GM19043 (cell line): ENCODE data around the gene IFITM1.

Experiments used
- ATAC-seq: cut with Tn5 transposase; IDR thresholded peaks from one replicate; pipeline ENCODE4 v1.9.1; 2021; ENCODE audit warnings: low read depth; ENCODE audit not compliant: unreplicated experiment

The IFITM1 gene

GRCh38 chr11:313787-314553, at the start of gene IFITM1:
Gene IFITM1, plus strand, starts transcription at chr11:314040. Its CDS starts 131 bp downstream, at chr11:314171.
- ATAC-seq = peak; percentile 32

DNA sequence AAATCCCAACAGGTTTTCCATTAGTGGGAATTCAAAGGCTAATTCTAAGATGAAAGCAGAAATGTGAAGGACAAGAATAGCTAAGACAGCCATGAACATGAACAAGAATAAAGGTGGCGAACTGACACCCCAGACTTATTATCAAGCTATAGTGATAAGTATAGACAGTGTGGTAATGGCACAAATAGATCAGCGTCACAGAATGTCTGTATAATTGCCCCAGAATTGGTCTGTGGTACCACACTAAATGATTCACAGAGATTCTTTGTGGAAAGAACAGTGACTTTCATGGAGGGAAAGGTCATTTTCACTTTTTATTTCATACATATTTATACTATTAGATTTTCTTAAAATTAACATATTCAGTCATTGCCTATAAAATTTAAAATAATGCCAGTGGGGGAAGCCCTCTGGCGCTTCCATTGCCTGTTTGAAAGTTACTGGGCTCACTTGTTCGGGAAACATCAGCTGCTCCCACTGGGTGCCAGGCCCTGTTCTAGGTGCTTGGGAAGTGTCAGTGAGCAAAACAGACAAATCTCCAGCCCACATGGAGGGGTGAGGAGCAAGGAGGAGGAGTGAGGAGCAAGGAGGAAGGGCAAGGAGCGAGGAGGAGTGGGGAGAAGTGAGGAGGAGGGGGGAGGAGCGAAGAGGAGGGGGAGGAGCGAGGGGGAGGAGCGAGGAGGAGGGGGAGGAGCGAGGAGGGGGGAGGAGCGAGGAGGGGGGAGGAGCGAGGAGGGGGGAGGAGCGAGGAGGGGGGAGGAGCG, 47.0 kb upstream of the IFITM1 start:
- ATAC-seq = no peak

DNA sequence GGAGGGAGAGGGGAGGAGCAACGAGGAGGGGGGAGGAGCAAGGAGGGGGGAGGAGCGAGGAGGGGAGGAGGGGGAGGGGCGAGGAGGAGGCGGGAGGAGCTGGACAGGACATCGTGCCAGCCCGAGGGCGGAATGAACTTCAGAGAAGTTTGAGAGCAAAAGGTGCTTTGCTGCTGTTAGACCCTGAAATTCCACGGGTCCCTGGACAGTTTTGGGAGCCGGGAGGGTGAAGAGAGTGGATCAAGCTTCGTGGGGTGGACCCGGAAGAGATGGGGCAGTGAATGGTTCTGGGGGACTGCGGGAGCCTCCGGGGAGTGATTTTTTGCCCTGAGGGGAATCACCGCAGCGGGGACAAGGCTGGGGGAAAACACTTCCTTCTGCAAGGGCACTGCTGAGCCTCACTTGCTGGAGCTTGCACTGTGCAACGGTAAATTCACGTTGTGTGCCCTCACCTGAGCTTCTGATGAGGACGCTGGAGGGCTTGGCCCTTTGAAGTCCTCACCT, 46.3 kb upstream of the IFITM1 start:
- no peak for ATAC-seq

- ATAC-seq = peak; percentile 29
Observed at GRCh38 chr11:268716-269145, 45.1 kb upstream of the IFITM1 start.

GRCh38 chr11:269146-269890, 44.5 kb upstream of the IFITM1 start:
- peak; percentile 76 for ATAC-seq

DNA sequence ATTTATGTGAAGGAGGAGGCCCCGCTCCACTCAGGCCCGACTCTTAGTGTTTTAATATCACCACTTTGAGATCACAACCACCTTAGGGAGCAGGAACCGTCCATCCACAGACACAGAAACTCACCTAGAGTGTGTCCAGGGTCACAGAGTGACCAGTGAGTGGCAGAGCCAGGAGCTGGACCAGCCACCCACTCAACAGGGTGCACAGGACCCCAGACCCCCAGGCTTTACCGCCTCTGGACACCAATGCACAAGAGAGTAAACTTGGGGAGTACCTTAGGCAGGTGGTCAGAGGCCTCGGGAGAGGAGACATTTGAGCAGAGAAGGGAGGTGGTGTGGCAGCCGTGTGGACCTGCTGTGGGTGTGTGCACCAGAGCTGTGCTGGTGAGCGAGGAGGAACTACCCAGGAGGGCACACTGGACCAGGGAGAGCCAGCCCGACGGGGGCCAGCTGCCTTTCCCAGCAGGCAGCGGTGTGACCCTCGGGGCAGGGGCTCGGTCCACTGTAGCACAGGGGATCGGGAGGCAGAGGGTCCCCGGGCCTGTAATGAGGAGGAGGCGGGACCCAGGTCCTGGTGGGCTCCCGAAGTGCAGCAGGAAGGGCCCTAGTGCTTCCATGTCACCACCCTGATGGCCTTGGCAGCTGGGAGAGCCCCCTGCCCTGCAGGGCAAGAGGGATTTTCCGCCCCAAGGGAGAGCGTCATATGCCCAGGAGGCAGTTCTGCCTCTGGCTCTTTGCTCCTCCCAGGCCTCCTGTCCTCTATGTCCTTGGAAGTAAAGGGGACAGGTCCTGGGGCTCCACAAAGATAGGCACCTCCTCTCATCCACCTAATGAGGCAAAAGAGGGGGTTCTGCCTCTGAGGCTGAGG, 43.2 kb upstream of the IFITM1 start:
- no peak for ATAC-seq

DNA sequence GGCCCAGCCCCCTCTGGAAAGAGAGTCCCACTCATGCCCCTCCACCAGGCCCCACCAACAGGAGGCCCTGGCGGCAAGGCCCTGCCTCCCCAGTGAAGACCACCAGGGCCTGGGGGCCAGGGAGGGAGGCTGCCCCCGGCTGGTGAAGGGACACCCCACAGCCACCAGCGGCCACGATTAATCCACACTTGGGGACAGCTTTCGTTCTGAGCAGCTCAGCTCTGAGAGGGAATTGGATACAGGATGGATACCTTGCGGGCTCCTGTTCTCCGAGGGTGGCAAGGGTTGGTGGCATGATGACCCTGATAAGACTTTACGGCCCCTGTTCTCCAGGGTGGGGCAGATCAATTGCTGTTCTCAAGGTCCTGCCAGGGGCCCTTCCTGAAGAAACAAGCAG, 42.5 kb upstream of the IFITM1 start:
- no peak for ATAC-seq

DNA sequence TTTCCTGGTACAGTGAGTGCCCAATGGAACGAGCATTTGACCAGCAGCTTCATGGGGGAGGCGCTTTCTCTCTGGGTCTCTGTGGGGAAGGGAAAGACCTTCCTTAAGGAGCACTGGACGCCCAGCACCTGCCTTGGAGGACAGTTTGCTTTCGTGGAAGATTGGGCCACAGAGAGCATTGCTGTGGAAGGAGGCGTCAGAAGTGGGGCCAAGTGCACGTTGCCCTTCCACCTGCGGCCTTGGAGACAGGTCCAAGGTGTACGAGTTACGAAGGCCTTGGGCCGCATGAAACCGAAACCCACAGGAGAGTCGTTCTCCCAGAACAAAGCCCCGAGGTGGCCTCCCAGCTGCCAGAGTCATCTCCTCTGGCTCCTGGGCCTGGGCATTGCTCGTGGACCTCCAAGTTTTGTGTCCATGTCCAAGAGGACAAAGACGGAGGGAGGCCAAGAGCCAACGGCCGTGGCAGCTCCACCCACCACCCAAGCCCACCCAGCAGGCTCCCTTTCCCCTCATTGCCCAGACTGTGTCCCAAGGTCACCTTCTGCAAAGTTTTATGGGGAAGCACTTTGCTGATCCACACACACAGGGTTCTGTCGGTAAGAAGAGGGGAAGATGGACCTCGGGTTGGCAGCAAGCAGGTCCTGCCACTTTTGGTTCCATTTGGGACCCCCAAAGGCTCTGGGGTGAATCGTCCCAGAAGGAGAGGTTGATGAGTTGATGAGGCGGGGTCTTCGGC, 41.5 kb upstream of the IFITM1 start:
- ATAC-seq = no peak

GRCh38 chr11:272931-273198, 41.0 kb upstream of the IFITM1 start:
- no peak for ATAC-seq

GRCh38 chr11:276219-276618, 37.6 kb upstream of the IFITM1 start:
- ATAC-seq = no peak

GRCh38 chr11:278001-278951, 35.6 kb upstream of the IFITM1 start, which contains the start of gene NLRP6:
Gene NLRP6, plus strand, starts transcription at chr11:278407. Its CDS starts 163 bp downstream, at chr11:278570.
- ATAC-seq = no peak

- no peak for ATAC-seq
Observed at GRCh38 chr11:279040-279965, 34.5 kb upstream of the IFITM1 start.

DNA sequence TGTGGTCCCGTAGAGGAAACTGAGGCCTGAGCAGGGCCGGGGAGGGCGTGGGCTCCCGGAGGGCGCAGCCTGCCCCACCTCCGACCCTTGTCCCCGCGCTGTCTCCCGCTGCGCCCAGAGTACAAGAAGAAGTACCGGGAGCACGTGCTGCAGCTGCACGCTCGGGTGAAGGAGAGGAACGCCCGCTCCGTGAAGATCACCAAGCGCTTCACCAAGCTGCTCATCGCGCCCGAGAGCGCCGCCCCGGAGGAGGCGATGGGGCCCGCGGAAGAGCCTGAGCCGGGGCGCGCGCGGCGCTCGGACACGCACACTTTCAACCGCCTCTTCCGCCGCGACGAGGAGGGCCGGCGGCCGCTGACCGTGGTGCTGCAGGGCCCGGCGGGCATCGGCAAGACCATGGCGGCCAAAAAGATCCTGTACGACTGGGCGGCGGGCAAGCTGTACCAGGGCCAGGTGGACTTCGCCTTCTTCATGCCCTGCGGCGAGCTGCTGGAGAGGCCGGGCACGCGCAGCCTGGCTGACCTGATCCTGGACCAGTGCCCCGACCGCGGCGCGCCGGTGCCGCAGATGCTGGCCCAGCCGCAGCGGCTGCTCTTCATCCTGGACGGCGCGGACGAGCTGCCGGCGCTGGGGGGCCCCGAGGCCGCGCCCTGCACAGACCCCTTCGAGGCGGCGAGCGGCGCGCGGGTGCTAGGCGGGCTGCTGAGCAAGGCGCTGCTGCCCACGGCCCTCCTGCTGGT, 33.7 kb upstream of the IFITM1 start:
- no peak for ATAC-seq

DNA sequence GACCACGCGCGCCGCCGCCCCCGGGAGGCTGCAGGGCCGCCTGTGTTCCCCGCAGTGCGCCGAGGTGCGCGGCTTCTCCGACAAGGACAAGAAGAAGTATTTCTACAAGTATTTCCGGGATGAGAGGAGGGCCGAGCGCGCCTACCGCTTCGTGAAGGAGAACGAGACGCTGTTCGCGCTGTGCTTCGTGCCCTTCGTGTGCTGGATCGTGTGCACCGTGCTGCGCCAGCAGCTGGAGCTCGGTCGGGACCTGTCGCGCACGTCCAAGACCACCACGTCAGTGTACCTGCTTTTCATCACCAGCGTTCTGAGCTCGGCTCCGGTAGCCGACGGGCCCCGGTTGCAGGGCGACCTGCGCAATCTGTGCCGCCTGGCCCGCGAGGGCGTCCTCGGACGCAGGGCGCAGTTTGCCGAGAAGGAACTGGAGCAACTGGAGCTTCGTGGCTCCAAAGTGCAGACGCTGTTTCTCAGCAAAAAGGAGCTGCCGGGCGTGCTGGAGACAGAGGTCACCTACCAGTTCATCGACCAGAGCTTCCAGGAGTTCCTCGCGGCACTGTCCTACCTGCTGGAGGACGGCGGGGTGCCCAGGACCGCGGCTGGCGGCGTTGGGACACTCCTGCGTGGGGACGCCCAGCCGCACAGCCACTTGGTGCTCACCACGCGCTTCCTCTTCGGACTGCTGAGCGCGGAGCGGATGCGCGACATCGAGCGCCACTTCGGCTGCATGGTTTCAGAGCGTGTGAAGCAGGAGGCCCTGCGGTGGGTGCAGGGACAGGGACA, 32.9 kb upstream of the IFITM1 start:
- no peak for ATAC-seq

DNA sequence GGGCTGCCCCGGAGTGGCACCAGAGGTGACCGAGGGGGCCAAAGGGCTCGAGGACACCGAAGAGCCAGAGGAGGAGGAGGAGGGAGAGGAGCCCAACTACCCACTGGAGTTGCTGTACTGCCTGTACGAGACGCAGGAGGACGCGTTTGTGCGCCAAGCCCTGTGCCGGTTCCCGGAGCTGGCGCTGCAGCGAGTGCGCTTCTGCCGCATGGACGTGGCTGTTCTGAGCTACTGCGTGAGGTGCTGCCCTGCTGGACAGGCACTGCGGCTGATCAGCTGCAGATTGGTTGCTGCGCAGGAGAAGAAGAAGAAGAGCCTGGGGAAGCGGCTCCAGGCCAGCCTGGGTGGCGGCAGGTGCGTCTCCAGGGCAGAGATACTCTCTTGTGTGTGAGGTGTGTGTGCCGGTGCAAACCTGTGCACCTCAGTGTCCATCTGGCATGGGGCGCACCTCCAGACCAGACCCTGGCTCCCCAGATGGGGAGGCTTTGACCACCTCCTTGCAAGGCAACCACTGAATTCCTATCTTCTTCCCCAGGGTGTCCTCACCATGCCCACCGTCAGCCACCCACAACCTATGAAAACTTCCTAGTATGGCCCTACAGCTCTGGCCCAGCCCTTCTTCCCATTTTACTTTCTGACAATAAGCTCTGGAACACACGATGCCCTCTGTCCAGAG, 32.2 kb upstream of the IFITM1 start:
- ATAC-seq = no peak
